HG03045 (cell line): ENCODE data around the gene PSME4.

Source experiments
- ATAC-seq: cut with Tn5 transposase; IDR thresholded peaks from one replicate; pipeline ENCODE4 v1.9.1; 2021; ENCODE audit warnings: mild to moderate bottlenecking, moderate library complexity; ENCODE audit not compliant: unreplicated experiment

Gene PSME4

GRCh38 chr2:53901192-53901591 is 69.6 kb downstream of the PSME4 start:
- ATAC-seq = no peak

GRCh38 chr2:53896864-53897263 is 73.9 kb downstream of the PSME4 start:
- ATAC-seq = no peak

GRCh38 chr2:53886406-53887280 is 84.2 kb downstream of the PSME4 start:
- ATAC-seq = no peak

- no peak for ATAC-seq
Measured at GRCh38 chr2:53884883-53885282, 85.9 kb downstream of the PSME4 start.

- ATAC-seq = no peak
Measured at GRCh38 chr2:53881986-53882385, 88.8 kb downstream of the PSME4 start.

GRCh38 chr2:53881360-53881759 is 89.4 kb downstream of the PSME4 start:
- ATAC-seq = no peak

GRCh38 chr2:53880756-53881155 is 90.0 kb downstream of the PSME4 start:
- ATAC-seq = no peak

GRCh38 chr2:53877556-53877955 is 93.2 kb downstream of the PSME4 start:
- ATAC-seq = no peak

GRCh38 chr2:53877112-53877511 is 93.7 kb downstream of the PSME4 start:
- ATAC-seq = no peak

GRCh38 chr2:53874401-53874950 is 96.3 kb downstream of the PSME4 start:
- no peak for ATAC-seq

GRCh38 chr2:53867773-53868172 is 103.0 kb downstream of the PSME4 start:
- no peak for ATAC-seq

GRCh38 chr2:53867169-53867568 is 103.6 kb downstream of the PSME4 start:
- ATAC-seq = no peak

- ATAC-seq = no peak
Measured at GRCh38 chr2:53865962-53866361, 104.8 kb downstream of the PSME4 start.

- ATAC-seq = no peak
Measured at GRCh38 chr2:53865264-53865663, 105.5 kb downstream of the PSME4 start.

GRCh38 chr2:53863538-53864227 is 107.1 kb downstream of the PSME4 start:
- no peak for ATAC-seq

- no peak for ATAC-seq
Measured at GRCh38 chr2:53861824-53862223, 109.0 kb downstream of the PSME4 start.

GRCh38 chr2:53859206-53860181 is 111.3 kb downstream of the PSME4 start, which contains the start of gene GPR75:
Gene GPR75 (minus strand): TSS chr2:53859967. CDS start chr2:53854756, 5,211 bp downstream.
- no peak for ATAC-seq

GRCh38 chr2:53856272-53856671 is 114.5 kb downstream of the PSME4 start:
- no peak for ATAC-seq

- ATAC-seq = no peak
Measured at GRCh38 chr2:53854678-53855077, 116.1 kb downstream of the PSME4 start.

GRCh38 chr2:53852532-53852931 is 118.3 kb downstream of the PSME4 start:
- ATAC-seq = no peak
